Vagina (tissue), 2 donors: Measurements from ENCODE around the gene YAP1. TPM values are rescaled to one million over a fixed set of nuclear protein-coding genes. Genes with fewer than 3 reads are reported as not detected.

ENCODE experiments used
- DNase-seq, 2 donors: peaks; one replicate each; pipeline ENCODE4 v3.0.0-alpha.2; 2017; ENCODE audit errors: extremely low spot score in 2 of 2
- H3K27ac ChIP-seq: fragments of 200-600 bp; sonication (generic); one replicate; pipeline ENCODE4 v1.5.1; 2019
- H3K27me3 ChIP-seq: fragments of 200-600 bp; sonication (generic); one replicate; pipeline ENCODE4 v1.5.1; 2019
- H3K36me3 ChIP-seq, 2 donors: fragments of 200-600 bp; sonication (generic); one replicate each; pipeline ENCODE4 v1.5.1; 2017 to 2019
- H3K4me1 ChIP-seq: fragments of 200-600 bp; sonication (generic); one replicate; pipeline ENCODE4 v1.5.1; 2019
- H3K4me3 ChIP-seq, 2 donors: fragments of 200-600 bp; sonication (generic); 1 replicate in 1 of 2; 2 replicates in 1 of 2; pipeline ENCODE4 v1.5.1; 2016 to 2019
- H3K9me3 ChIP-seq: fragments of 200-600 bp; sonication (generic); one replicate; pipeline ENCODE4 v1.5.1; 2019
- POLR2A ChIP-seq, 2 donors: fragments of 450-650 bp; IDR thresholded peaks; one replicate each; pipeline ENCODE4 v1.6.1; 2017; ENCODE audit warnings: antibody characterized with exemption in 2 of 2, mild to moderate bottlenecking in 2 of 2, moderate library complexity in 2 of 2
- POLR2AphosphoS5 ChIP-seq, 2 donors: sonication (generic); formaldehyde crosslinking; IDR thresholded peaks; one replicate each; pipeline ENCODE4 v1.9.0; 2017; ENCODE audit warnings: antibody characterized with exemption in 2 of 2, mild to moderate bottlenecking in 2 of 2, low read depth in 1 of 2; ENCODE audit not compliant: insufficient read depth in 1 of 2
- intact Hi-C: fragments of 100-400 bp; cut with DNase I; formaldehyde crosslinking; loops from one replicate; pipeline ENCODE4 v1.15.1; 2023
- total RNA-seq: library from RNA; depleted of rRNA; stranded (reverse); fragments of >200 nt; gene quantifications from one replicate; pipeline ENCODE4 v1.2.3, GENCODE V29; 2016
- TF ChIP-seq, protein P1 (sequence below), 3 experiments: fragments of 450-650 bp in 2 of 3; fragments of 200-600 bp in 1 of 3; sonication (generic) in 1 of 3; IDR thresholded peaks; one replicate each; pipeline ENCODE4 v1.5.1; 2017 to 2019; ENCODE audit warnings: antibody characterized with exemption in 3 of 3, mild to moderate bottlenecking in 2 of 3, moderate library complexity in 2 of 3

The YAP1 gene
- total RNA-seq, 1 donor from 2014 or later = 232 TPM

DNA sequence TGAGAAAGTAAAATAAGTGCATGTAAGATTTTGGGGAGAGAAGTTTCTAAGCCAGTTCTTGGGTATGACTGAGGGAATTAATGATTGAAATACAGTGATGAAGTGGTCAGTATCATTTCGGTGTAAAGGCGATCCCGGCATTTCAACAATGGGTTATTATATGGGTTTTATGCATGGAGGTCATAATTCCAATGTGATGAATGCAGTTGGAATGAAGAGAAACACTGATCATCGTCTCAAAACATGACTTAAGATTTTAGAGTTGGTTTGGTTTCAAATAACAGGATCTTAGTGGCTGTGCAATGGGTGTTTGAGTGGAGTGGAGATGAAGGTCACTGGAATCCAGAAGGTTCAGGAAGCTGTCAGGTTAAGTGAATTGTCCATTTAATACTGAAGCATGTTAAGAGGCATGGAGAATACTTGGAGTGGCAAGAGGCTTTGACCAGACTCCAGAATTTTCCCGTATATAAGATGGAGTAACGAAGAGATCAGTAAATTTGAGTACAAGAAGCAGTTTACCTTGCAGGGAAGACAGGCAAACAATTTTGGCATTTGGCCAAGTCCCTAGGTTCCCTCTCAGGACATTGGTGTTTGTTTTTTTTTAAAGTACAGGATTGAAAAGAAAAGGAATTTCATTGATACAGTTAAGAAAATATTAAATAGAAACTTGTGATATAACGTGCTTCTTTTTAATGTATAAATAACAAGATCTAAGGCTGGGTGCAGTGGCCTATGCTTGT is 110.7 kb downstream of the YAP1 start:
- no peak for DNase-seq
- H3K36me3 ChIP-seq = no peaks in the 10 kb centered on the region
- H3K4me3 ChIP-seq = no peak overlapping the region
- intact Hi-C loops = no loop called here
- TF ChIP-seq POLR2AphosphoS5 (IDR thresholded peaks at IDR 0.05; ENCODE audit: insufficient read depth in 1 of 2, low read depth in 1 of 2) = no peak
- H3K27ac ChIP-seq = no peak overlapping the region
- H3K9me3 ChIP-seq = no peaks in the 10 kb centered on the region
- H3K4me1 ChIP-seq = peaks cover 30% of the 10 kb centered on the region
- no peaks in the 10 kb centered on the region for H3K27me3 ChIP-seq

- Histone ChIP-seq H3K27ac (peak overlapping the region; percentile 49), H3K4me1 (peaks cover 37% of the 10 kb centered on the region), H3K36me3 (peaks cover 0 to 3% of the 10 kb centered on the region in 2 donors), H3K27me3 (no peaks in the 10 kb centered on the region), H3K9me3 (no peaks in the 10 kb centered on the region), H3K4me3 (no peak overlapping the region)
- TF ChIP-seq POLR2AphosphoS5 (IDR thresholded peaks at IDR 0.05; ENCODE audit: insufficient read depth in 1 of 2, low read depth in 1 of 2) = peak in 1 of 2 donors; percentile 73
- no peak for TF ChIP-seq POLR2A (IDR thresholded peaks at IDR 0.05)
- TF ChIP-seq, protein P1, sequence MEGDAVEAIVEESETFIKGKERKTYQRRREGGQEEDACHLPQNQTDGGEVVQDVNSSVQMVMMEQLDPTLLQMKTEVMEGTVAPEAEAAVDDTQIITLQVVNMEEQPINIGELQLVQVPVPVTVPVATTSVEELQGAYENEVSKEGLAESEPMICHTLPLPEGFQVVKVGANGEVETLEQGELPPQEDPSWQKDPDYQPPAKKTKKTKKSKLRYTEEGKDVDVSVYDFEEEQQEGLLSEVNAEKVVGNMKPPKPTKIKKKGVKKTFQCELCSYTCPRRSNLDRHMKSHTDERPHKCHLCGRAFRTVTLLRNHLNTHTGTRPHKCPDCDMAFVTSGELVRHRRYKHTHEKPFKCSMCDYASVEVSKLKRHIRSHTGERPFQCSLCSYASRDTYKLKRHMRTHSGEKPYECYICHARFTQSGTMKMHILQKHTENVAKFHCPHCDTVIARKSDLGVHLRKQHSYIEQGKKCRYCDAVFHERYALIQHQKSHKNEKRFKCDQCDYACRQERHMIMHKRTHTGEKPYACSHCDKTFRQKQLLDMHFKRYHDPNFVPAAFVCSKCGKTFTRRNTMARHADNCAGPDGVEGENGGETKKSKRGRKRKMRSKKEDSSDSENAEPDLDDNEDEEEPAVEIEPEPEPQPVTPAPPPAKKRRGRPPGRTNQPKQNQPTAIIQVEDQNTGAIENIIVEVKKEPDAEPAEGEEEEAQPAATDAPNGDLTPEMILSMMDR (IDR thresholded peaks at IDR 0.05) = no peak
- no peak for DNase-seq
- intact Hi-C loops = no loop called here
Measured at GRCh38 chr11:102223859-102224258, 113.6 kb downstream of the YAP1 start.

- Histone ChIP-seq H3K27ac (peak overlapping the region; percentile 30), H3K4me1 (peaks cover 53% of the 10 kb centered on the region)
Measured at GRCh38 chr11:102225689-102226568, 115.7 kb downstream of the YAP1 start.

GRCh38 chr11:102226702-102227490 is 116.6 kb downstream of the YAP1 start:
- H3K9me3 ChIP-seq = no peaks in the 10 kb centered on the region
- H3K4me1 ChIP-seq = peaks cover 55% of the 10 kb centered on the region
- peaks cover 0 to 12% of the 10 kb centered on the region in 2 donors for H3K36me3 ChIP-seq
- DNase-seq = no peak
- TF ChIP-seq POLR2A (IDR thresholded peaks at IDR 0.05) = no peak
- TF ChIP-seq POLR2AphosphoS5 (IDR thresholded peaks at IDR 0.05; ENCODE audit: insufficient read depth in 1 of 2, low read depth in 1 of 2) = no peak
- TF ChIP-seq, protein P1 (IDR thresholded peaks at IDR 0.05) = no peak
- no peak overlapping the region for H3K4me3 ChIP-seq
- intact Hi-C loops = no loop called here
- no peaks in the 10 kb centered on the region for H3K27me3 ChIP-seq
- no peak overlapping the region for H3K27ac ChIP-seq

More at GRCh38 chr11:102225689-102226568, 115.7 kb downstream of the YAP1 start:
- Histone ChIP-seq H3K27me3 (no peaks in the 10 kb centered on the region), H3K4me3 (no peak overlapping the region), H3K9me3 (no peaks in the 10 kb centered on the region), H3K36me3 (peaks cover 0 to 12% of the 10 kb centered on the region in 2 donors)
- intact Hi-C loops = no loop called here
- TF ChIP-seq, protein P1 (IDR thresholded peaks at IDR 0.05) = no peak
- no peak for TF ChIP-seq POLR2A (IDR thresholded peaks at IDR 0.05)
- no peak for TF ChIP-seq POLR2AphosphoS5 (IDR thresholded peaks at IDR 0.05; ENCODE audit: insufficient read depth in 1 of 2, low read depth in 1 of 2)
- no peak for DNase-seq

- Histone ChIP-seq H3K4me1 (peaks cover 47% of the 10 kb centered on the region), H3K27me3 (no peaks in the 10 kb centered on the region), H3K9me3 (no peaks in the 10 kb centered on the region), H3K27ac (no peak overlapping the region), H3K4me3 (no peak overlapping the region), H3K36me3 (peaks cover 0 to 12% of the 10 kb centered on the region in 2 donors)
- intact Hi-C loops = no loop called here
- no peak for DNase-seq
- TF ChIP-seq, protein P1 (IDR thresholded peaks at IDR 0.05) = no peak
- TF ChIP-seq POLR2A (IDR thresholded peaks at IDR 0.05) (no peak), POLR2AphosphoS5 (IDR thresholded peaks at IDR 0.05; ENCODE audit: insufficient read depth in 1 of 2, low read depth in 1 of 2) (no peak)
Measured at GRCh38 chr11:102229510-102230123, 119.4 kb downstream of the YAP1 start.
